ENCODE results near the gene CPSF4. TPM values are rescaled to one million over a fixed set of nuclear protein-coding genes. Genes with fewer than 3 reads are reported as not detected.

Gene CPSF4
- total and polyA plus RNA-seq, 2 donors: 19.0 to 51.1 TPM

- Histone ChIP-seq H3K4me1 (ENCODE audit: control insufficient read depth in 2 of 2, insufficient read depth in 2 of 2, low read length in 2 of 2) (peaks cover 11 to 12% of the 10 kb centered on the region in 2 donors), H3K36me3 (ENCODE audit: control insufficient read depth in 2 of 2, insufficient read depth in 2 of 2, low read length in 1 of 2) (peaks cover 8 to 19% of the 10 kb centered on the region in 2 donors), H3K9me3 (ENCODE audit: control insufficient read depth in 2 of 2, insufficient read depth in 1 of 2, low read length in 1 of 2) (peaks cover 0 to 5% of the 10 kb centered on the region in 2 donors), H3K27ac (ENCODE audit: low read depth in 1 of 2, low read length in 1 of 2) (peak overlapping the region in 1 of 2 donors; percentile 63), H3K27me3 (ENCODE audit: control insufficient read depth in 2 of 2, insufficient read depth in 1 of 2, low read length in 1 of 2) (peaks cover 4 to 21% of the 10 kb centered on the region in 2 donors), H3K4me3 (ENCODE audit: low read length in 2 of 2) (peak overlapping the region; percentile 54 to 94)
- DNase-seq (ENCODE audit: low read depth in 6 of 9, low spot score in 9 of 9): no peak
- 9% methylated on average over 9 of the region's 9 CpGs for WGBS
Observed at GRCh38 chr7:99465421-99465768, 26.7 kb downstream of the CPSF4 start.

GRCh38 chr7:99468336-99468918 lies 29.7 kb downstream of the CPSF4 start:
- H3K4me3 ChIP-seq (ENCODE audit: low read length in 2 of 2): no peak overlapping the region
- no peak overlapping the region for H3K27ac ChIP-seq (ENCODE audit: low read depth in 1 of 2, low read length in 1 of 2)
- WGBS: 93% methylated on average over 29 of the region's 29 CpGs
- H3K9me3 ChIP-seq (ENCODE audit: control insufficient read depth in 2 of 2, insufficient read depth in 1 of 2, low read length in 1 of 2): peaks cover 0 to 5% of the 10 kb centered on the region in 2 donors
- peaks cover 4 to 23% of the 10 kb centered on the region in 2 donors for H3K27me3 ChIP-seq (ENCODE audit: control insufficient read depth in 2 of 2, insufficient read depth in 1 of 2, low read length in 1 of 2)
- H3K4me1 ChIP-seq (ENCODE audit: control insufficient read depth in 2 of 2, insufficient read depth in 2 of 2, low read length in 2 of 2): peaks cover 11 to 19% of the 10 kb centered on the region in 2 donors
- H3K36me3 ChIP-seq (ENCODE audit: control insufficient read depth in 2 of 2, insufficient read depth in 2 of 2, low read length in 1 of 2): peaks cover 0 to 8% of the 10 kb centered on the region in 2 donors
- no peak for DNase-seq (ENCODE audit: low read depth in 6 of 9, low spot score in 9 of 9)

- peaks cover 13 to 26% of the 10 kb centered on the region in 2 donors for H3K4me1 ChIP-seq (ENCODE audit: control insufficient read depth in 2 of 2, insufficient read depth in 2 of 2, low read length in 2 of 2)
Observed at GRCh38 chr7:99469381-99470065, 30.8 kb downstream of the CPSF4 start.

GRCh38 chr7:99472561-99473314 lies 34.0 kb downstream of the CPSF4 start, which contains the start of gene ZNF789:
Gene ZNF789, plus strand, starts transcription at chr7:99472890. Its CDS starts 3,567 bp downstream, at chr7:99476457.
- H3K27me3 ChIP-seq (ENCODE audit: control insufficient read depth in 2 of 2, insufficient read depth in 1 of 2, low read length in 1 of 2): peaks cover 4 to 23% of the 10 kb centered on the region in 2 donors
- peak within 1 kb of the TSS; percentile 73 to 88 for H3K4me3 ChIP-seq (ENCODE audit: low read length in 2 of 2)
- H3K9me3 ChIP-seq (ENCODE audit: control insufficient read depth in 2 of 2, insufficient read depth in 1 of 2, low read length in 1 of 2): no peaks in the 10 kb centered on the region
- H3K36me3 ChIP-seq (ENCODE audit: control insufficient read depth in 2 of 2, insufficient read depth in 2 of 2, low read length in 1 of 2): peaks cover 4 to 8% of the 10 kb centered on the region in 2 donors
- peak within 1 kb of the TSS; percentile 81 to 92 for H3K27ac ChIP-seq (ENCODE audit: low read depth in 1 of 2, low read length in 1 of 2)
- peaks cover 5 to 13% of the 10 kb centered on the region in 2 donors for H3K4me1 ChIP-seq (ENCODE audit: control insufficient read depth in 2 of 2, insufficient read depth in 2 of 2, low read length in 2 of 2)
- DNase-seq (ENCODE audit: low read depth in 6 of 9, low spot score in 9 of 9): peak; percentile 82 to 98 (median 95)
- WGBS: under 1% methylated on average over 56 of the region's 56 CpGs

More at GRCh38 chr7:99469381-99470065, 30.8 kb downstream of the CPSF4 start:
- Histone ChIP-seq H3K27ac (ENCODE audit: low read depth in 1 of 2, low read length in 1 of 2) (no peak overlapping the region), H3K27me3 (ENCODE audit: control insufficient read depth in 2 of 2, insufficient read depth in 1 of 2, low read length in 1 of 2) (peaks cover 4 to 23% of the 10 kb centered on the region in 2 donors), H3K36me3 (ENCODE audit: control insufficient read depth in 2 of 2, insufficient read depth in 2 of 2, low read length in 1 of 2) (no peaks in the 10 kb centered on the region), H3K9me3 (ENCODE audit: control insufficient read depth in 2 of 2, insufficient read depth in 1 of 2, low read length in 1 of 2) (peaks cover 0 to 5% of the 10 kb centered on the region in 2 donors), H3K4me3 (ENCODE audit: low read length in 2 of 2) (no peak overlapping the region)
- no peak for DNase-seq (ENCODE audit: low read depth in 6 of 9, low spot score in 9 of 9)
- WGBS: 61% methylated on average over 23 of the region's 23 CpGs

- WGBS: 2% methylated on average over 7 of the region's 7 CpGs
- H3K36me3 ChIP-seq (ENCODE audit: control insufficient read depth in 2 of 2, insufficient read depth in 2 of 2, low read length in 1 of 2): peaks cover 4 to 13% of the 10 kb centered on the region in 2 donors
- peak overlapping the region; percentile 73 to 88 for H3K4me3 ChIP-seq (ENCODE audit: low read length in 2 of 2)
- H3K4me1 ChIP-seq (ENCODE audit: control insufficient read depth in 2 of 2, insufficient read depth in 2 of 2, low read length in 2 of 2): peaks cover 5 to 13% of the 10 kb centered on the region in 2 donors
- peaks cover 0 to under 1% of the 10 kb centered on the region in 2 donors for H3K9me3 ChIP-seq (ENCODE audit: control insufficient read depth in 2 of 2, insufficient read depth in 1 of 2, low read length in 1 of 2)
- peak in 3 of 9 donors; percentile 26 to 55 (median 31) for DNase-seq (ENCODE audit: low read depth in 6 of 9, low spot score in 9 of 9)
- H3K27ac ChIP-seq (ENCODE audit: low read depth in 1 of 2, low read length in 1 of 2): peak overlapping the region; percentile 72 to 84
- H3K27me3 ChIP-seq (ENCODE audit: control insufficient read depth in 2 of 2, insufficient read depth in 1 of 2, low read length in 1 of 2): peaks cover 4 to 22% of the 10 kb centered on the region in 2 donors
Observed at GRCh38 chr7:99473315-99473596, 34.5 kb downstream of the CPSF4 start.

- WGBS: 94% methylated on average over 5 of the region's 5 CpGs
- Histone ChIP-seq H3K4me3 (ENCODE audit: low read length in 2 of 2) (no peak overlapping the region), H3K27ac (ENCODE audit: low read depth in 1 of 2, low read length in 1 of 2) (no peak overlapping the region), H3K4me1 (ENCODE audit: control insufficient read depth in 2 of 2, insufficient read depth in 2 of 2, low read length in 2 of 2) (peaks cover 5 to 16% of the 10 kb centered on the region in 2 donors), H3K27me3 (ENCODE audit: control insufficient read depth in 2 of 2, insufficient read depth in 1 of 2, low read length in 1 of 2) (no peaks in the 10 kb centered on the region), H3K36me3 (ENCODE audit: control insufficient read depth in 2 of 2, insufficient read depth in 2 of 2, low read length in 1 of 2) (peaks cover 14 to 31% of the 10 kb centered on the region in 2 donors), H3K9me3 (ENCODE audit: control insufficient read depth in 2 of 2, insufficient read depth in 1 of 2, low read length in 1 of 2) (peaks cover 0 to 2% of the 10 kb centered on the region in 2 donors)
- no peak for DNase-seq (ENCODE audit: low read depth in 6 of 9, low spot score in 9 of 9)
Observed at GRCh38 chr7:99476107-99476506, 37.4 kb downstream of the CPSF4 start.

- no peak for DNase-seq (ENCODE audit: low read depth in 6 of 9, low spot score in 9 of 9)
- peaks cover 0 to 2% of the 10 kb centered on the region in 2 donors for H3K9me3 ChIP-seq (ENCODE audit: control insufficient read depth in 2 of 2, insufficient read depth in 1 of 2, low read length in 1 of 2)
- no peak overlapping the region for H3K27ac ChIP-seq (ENCODE audit: low read depth in 1 of 2, low read length in 1 of 2)
- WGBS: 93% methylated on average over 15 of the region's 15 CpGs
- H3K4me1 ChIP-seq (ENCODE audit: control insufficient read depth in 2 of 2, insufficient read depth in 2 of 2, low read length in 2 of 2): peaks cover 0 to 7% of the 10 kb centered on the region in 2 donors
- H3K4me3 ChIP-seq (ENCODE audit: low read length in 2 of 2): no peak overlapping the region
- no peaks in the 10 kb centered on the region for H3K27me3 ChIP-seq (ENCODE audit: control insufficient read depth in 2 of 2, insufficient read depth in 1 of 2, low read length in 1 of 2)
- H3K36me3 ChIP-seq (ENCODE audit: control insufficient read depth in 2 of 2, insufficient read depth in 2 of 2, low read length in 1 of 2): peaks cover 14 to 31% of the 10 kb centered on the region in 2 donors
Observed at GRCh38 chr7:99478464-99479440, 40.0 kb downstream of the CPSF4 start.

GRCh38 chr7:99485094-99485493 lies 46.4 kb downstream of the CPSF4 start:
- 96% methylated on average over 5 of the region's 5 CpGs for WGBS
- Histone ChIP-seq H3K9me3 (ENCODE audit: control insufficient read depth in 2 of 2, insufficient read depth in 1 of 2, low read length in 1 of 2) (no peaks in the 10 kb centered on the region), H3K27ac (ENCODE audit: low read depth in 1 of 2, low read length in 1 of 2) (no peak overlapping the region), H3K4me3 (ENCODE audit: low read length in 2 of 2) (no peak overlapping the region), H3K36me3 (ENCODE audit: control insufficient read depth in 2 of 2, insufficient read depth in 2 of 2, low read length in 1 of 2) (peaks cover 18 to 30% of the 10 kb centered on the region in 2 donors), H3K27me3 (ENCODE audit: control insufficient read depth in 2 of 2, insufficient read depth in 1 of 2, low read length in 1 of 2) (no peaks in the 10 kb centered on the region), H3K4me1 (ENCODE audit: control insufficient read depth in 2 of 2, insufficient read depth in 2 of 2, low read length in 2 of 2) (no peaks in the 10 kb centered on the region)
- DNase-seq (ENCODE audit: low read depth in 6 of 9, low spot score in 9 of 9): no peak
